HG02571 (cell line): ENCODE measurements around the gene CCDC141.
"Not testable (repeated sequence)": the region's sequence is repeated elsewhere in the genome, so short reads cannot be mapped to it uniquely, and the experiment has no call there.

Experiments used
- ATAC-seq: cut with Tn5 transposase; IDR thresholded peaks from one replicate; pipeline ENCODE4 v1.9.1; 2021; ENCODE audit warnings: mild to moderate bottlenecking, moderate library complexity; ENCODE audit not compliant: unreplicated experiment

The CCDC141 gene

DNA sequence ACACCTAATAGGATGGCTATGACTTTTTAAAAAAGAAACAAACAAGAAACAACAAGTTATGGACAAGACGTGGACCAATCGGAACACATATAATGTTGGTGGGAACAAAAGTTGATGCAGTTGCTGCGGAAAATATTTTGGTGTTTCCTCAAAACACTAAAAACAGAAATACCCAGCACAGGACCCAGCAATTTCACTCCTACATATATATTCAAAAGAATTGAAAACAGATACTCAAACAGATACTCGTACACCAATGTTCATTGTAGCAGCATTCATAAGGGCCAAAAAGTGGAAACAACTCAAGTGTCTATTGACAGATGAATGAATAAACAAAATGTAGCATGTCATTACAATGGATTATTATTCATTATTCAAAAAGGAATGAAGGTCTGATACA, 12.1 kb downstream of the CCDC141 start:
- no peak for ATAC-seq

GRCh38 chr2:179036353-179036905, 13.5 kb downstream of the CCDC141 start:
- no peak for ATAC-seq

- ATAC-seq: peak; percentile 94
Measured at GRCh38 chr2:179031731-179032408, 18.1 kb downstream of the CCDC141 start.

DNA sequence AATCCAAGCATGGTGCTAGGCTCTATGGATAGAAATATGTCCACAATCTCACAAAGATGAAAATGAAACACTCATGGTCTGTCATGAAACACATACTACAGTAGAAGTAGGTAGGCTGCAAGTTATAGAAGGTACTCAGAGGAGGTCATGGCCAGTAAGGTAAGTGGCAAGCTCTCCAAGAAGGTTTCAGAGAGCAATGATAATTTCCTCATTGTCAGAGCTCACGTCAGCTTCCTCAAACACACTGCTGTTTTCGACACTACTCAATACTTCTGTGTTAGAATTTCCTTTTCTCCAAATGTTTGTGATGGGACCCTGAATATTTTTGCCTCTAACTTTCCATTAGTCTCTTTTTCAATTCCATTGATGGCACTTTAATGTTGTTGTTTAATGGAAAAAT, 25.5 kb downstream of the CCDC141 start:
- no peak for ATAC-seq

- ATAC-seq: no peak
Measured at GRCh38 chr2:179022685-179023084, 27.3 kb downstream of the CCDC141 start.

DNA sequence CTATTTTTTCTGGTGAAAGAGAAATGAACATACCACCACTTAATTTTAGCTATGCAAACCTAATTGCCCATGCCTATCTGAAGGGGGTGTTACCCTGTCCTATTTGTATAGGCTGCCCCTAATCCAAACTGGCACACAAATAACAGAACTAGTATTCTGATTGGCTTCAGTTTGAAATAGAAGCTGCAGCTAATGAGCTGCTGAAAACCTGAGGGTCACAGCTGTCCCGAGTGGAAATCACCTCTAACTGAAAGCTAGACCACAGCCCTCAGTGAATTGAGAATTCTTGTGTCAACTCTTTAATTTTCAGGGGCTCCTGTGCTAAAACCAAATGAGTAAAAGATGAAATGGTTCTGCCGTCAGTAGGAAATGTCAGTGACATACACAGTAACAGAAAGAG, 28.7 kb downstream of the CCDC141 start:
- peak; percentile 84 for ATAC-seq

DNA sequence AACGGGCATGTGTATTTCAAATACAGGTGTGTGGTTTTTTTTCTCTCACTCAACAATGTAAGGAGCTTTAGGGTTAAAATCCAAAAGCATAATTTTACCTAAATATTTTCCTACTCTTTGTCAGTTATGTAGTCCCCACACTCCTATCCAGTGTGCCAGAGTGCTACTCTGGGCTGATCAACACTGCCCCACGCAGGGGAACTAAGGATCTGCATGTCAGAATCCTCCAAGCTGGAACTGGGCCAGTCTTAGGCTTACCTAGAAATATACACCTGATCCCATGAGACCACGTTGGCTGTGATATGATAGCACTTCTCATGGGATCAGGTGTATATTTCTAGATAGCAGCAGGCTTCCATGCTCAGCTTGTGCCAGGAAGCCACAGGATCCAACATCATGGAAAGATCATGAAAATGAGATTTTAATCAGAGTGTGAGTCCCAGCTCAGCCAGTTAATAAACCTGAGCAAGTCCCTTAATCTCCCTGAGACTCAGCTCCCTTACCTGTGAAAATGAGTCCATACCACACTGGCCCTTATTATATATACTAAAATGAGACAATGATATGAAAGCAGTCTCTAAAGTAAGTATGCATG, 29.7 kb downstream of the CCDC141 start:
- peak; percentile 48 for ATAC-seq

- no peak for ATAC-seq
Measured at GRCh38 chr2:179019260-179019659, 30.7 kb downstream of the CCDC141 start.

GRCh38 chr2:179017773-179018357, 32.1 kb downstream of the CCDC141 start:
- ATAC-seq: no peak

GRCh38 chr2:179014189-179014588, 35.7 kb downstream of the CCDC141 start:
- ATAC-seq: not testable (repeated sequence)

- no peak for ATAC-seq
Measured at GRCh38 chr2:179005976-179006375, 44.0 kb downstream of the CCDC141 start.

- no peak for ATAC-seq
Measured at GRCh38 chr2:178999476-178999875, 50.5 kb downstream of the CCDC141 start.

DNA sequence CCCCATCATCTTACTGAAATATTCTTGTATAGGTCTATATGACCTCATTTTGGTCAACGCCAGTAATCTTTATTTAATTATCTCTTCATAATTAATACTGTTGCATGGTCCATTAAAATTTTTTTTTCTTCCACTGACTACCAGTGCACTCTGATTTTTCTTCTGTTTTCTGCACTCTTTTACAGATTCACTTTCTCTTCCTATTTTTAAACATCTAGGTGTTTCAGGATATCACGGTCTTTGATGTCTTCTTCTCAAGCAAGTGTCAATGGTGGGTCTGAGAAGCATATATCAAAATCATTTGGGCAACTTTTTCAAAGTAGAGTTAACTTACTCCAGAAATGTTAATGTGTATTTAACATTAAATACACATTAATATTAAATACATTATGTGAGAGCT, 51.4 kb downstream of the CCDC141 start:
- no peak for ATAC-seq

DNA sequence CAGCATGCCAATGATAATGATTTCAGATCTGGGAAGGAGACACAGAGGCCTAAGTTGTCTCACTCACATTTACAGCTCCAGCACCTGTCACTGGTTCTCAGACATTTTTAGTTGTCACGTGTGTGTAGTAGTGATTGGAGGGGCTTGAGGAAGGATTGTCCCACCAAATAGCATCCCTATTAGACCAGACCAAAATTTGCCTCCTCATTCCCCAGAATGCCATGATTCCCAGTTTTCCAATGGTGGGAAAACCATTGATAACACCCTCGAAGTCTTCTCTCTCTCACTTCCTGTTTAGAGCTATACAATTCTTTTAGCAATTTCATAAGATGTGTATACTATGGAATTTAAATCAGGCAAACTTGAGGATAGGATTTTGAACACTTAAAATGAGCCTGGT, 52.5 kb downstream of the CCDC141 start:
- no peak for ATAC-seq

DNA sequence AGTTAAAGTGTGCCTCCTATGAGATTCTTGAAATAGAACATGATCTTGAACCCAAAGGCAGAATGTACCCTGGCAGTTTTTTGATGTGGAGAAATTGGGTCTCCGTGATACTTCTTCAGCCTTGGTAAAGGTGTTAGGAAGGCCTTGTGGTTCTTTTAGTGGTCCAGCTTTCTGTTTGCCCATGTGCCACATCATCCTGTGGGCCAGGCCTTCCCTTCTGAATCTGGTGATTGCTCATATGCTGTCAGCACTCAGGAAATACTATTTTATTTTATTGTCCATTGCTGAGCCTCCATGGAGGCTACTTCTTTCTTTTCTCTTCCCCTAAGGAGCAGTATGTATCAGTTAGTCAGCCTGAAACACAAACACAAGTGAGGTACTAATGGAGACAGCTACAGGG, 52.9 kb downstream of the CCDC141 start:
- no peak for ATAC-seq

- ATAC-seq: no peak
Measured at GRCh38 chr2:178994264-178994663, 55.7 kb downstream of the CCDC141 start.

GRCh38 chr2:178993788-178994187, 56.1 kb downstream of the CCDC141 start:
- no peak for ATAC-seq

DNA sequence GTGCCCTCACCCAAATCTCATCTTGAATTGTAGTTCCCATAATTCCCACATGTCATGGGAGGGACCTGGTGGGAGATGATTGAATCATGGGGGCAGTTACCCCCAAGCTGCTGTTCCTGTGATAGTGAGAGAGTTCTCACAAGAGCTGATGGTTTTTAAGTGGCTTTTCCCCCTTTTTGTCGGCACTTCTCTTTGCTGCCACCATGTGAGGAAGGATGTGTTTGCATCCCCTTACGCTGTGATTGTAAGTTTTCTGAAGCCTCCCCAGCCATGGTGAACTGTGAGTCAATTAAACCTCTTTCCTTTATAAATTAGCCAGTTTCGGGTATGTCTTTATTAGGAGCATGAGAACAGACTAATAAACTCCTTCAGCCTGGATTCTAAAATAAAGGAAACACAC, 57.2 kb downstream of the CCDC141 start:
- ATAC-seq: not testable (repeated sequence)

GRCh38 chr2:178990533-178991241, 59.2 kb downstream of the CCDC141 start:
- ATAC-seq: peak; percentile 82

DNA sequence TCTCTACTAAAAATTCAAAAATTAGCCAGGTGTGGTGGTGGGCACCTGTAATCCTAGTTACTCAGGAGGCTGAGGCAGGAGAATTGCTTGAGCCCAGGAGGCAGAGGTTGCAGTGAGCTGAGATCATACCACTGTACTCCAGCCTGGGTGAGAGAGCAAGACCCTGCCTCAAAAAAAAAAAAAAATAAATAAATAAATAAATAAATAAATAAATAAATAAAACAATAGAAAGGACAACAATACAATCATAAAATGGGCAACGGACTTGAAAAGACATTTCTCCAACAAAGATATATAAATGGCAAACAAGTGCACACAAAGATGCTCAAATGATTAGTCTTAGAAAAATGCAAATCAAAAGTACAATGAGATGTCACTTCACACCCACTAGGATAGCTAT, 60.5 kb downstream of the CCDC141 start:
- ATAC-seq: not testable (repeated sequence)

DNA sequence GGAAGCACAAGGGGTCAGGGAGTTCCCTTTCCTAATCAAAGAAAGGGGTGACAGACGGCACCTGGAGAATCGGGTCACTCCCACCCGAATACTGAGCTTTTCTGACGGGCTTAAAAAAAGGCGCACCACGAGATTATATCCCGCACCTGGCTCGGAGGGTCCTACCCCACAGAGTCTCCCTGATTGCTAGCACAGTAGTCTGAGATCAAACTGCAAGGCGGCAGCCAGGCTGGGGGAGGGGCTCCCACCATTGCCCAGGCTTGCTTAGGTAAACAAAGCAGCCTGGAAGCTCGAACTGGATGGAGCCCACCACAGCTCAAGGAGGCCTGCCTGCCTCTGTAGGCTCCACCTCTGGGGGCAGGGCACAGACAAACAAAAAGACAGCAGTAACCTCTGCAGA, 67.3 kb downstream of the CCDC141 start:
- ATAC-seq: not testable (repeated sequence)
